MM.1S (cell line): ENCODE data around the gene C14orf119.

Experiments used
- CTCF ChIP-seq: fragments of 300-600 bp; sonication (generic); IDR thresholded peaks from 2 replicates; pipeline ENCODE4 v1.5.1; 2016; ENCODE audit warnings: antibody characterized with exemption, low read length, mixed read lengths
- EZH2 ChIP-seq: fragments of 300-600 bp; sonication (generic); optimal IDR thresholded peaks from 2 replicates; pipeline ENCODE3; 2017; ENCODE audit warnings: low read depth, mild to moderate bottlenecking, antibody characterized with exemption, low read length, mixed read lengths
- EZH2phosphoT487 ChIP-seq: fragments of 300-600 bp; sonication (generic); IDR thresholded peaks from 2 replicates; pipeline ENCODE4 v1.6.1; 2018; ENCODE audit warnings: antibody characterized with exemption, low read length

DNA sequence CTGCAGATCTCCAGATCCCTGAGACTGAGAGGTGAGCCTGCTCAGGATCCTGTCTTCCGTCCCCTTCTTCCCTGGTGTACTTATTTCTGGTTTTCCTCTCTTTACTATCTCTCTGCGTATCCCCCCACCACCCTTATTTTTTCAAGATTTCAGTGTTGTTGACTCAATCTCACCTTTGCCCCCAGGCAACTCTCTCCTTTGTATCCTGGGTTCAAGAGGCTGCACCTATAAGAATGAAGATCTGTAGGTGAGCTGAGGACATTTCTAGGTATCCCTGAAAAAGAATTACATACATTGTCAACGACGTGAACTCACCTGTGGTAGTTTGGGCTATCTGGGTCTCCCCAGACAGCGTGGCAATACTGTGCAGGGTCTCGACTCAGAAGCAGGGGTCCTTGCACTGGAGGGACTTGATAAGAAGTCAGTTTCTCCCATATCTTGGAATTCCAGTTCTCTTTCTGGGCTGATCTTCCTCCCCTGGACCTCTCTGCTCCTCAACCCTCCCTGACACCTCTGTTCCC is 8.8 kb downstream of the C14orf119 start:
- TF ChIP-seq CTCF (no peak), EZH2 (no peak), EZH2phosphoT487 (no peak)
